GM12878 (cell line): ENCODE results near the gene FBXL16. TPM values are rescaled to one million over a fixed set of nuclear protein-coding genes. Genes with fewer than 3 reads are reported as not detected.
A peak's percentile ranks its signal among the peaks of the same experiment; 100 is the strongest.

Experiments
- ATAC-seq: fragments of 200-7000 bp; cut with Tn5 transposase; 3 replicates; pipeline ENCODE4 v1.9.1; 2020; ENCODE audit warnings: mild to moderate bottlenecking, moderate library complexity
- BruUV-seq: library from RNA; stranded (reverse); fragments of 400-500 nt; replicated peaks from 2 replicates; lab custom pipeline; 2021; lab: Mats Ljungman, UMichigan
- CTCF ChIA-PET: fragments of 300-600 bp; sonication (Branson Sonifier 250); formaldehyde crosslinking; extraction: SDS; loops from one replicate; lab custom pipeline; 2021; ENCODE audit warnings: inconsistent platforms; lab: Yijun Ruan, JAX
- POLR2A ChIA-PET: fragments of 350-600 bp; formaldehyde crosslinking; extraction: SDS; loops from one replicate; lab custom pipeline; 2021; ENCODE audit warnings: inconsistent platforms; lab: Charles Lee
- RAD21 ChIA-PET: fragments of 300-600 bp; sonication (Branson Sonifier 250); formaldehyde crosslinking; loops from one replicate; lab custom pipeline; 2023; ENCODE audit warnings: antibody characterized with exemption; ENCODE audit not compliant: unreplicated experiment; lab: Charles Lee
- SMC1A ChIA-PET: fragments of 300-600 bp; sonication (Branson Sonifier 250); formaldehyde crosslinking; loops from one replicate; lab custom pipeline; 2023; ENCODE audit not compliant: unreplicated experiment, uncharacterized antibody; lab: Charles Lee
- DNase-seq: peaks from one replicate; pipeline ENCODE4 v3.0.0-alpha.2; 2011; ENCODE audit warnings: low read depth, low spot score
- FAIRE-seq: peaks from 3 replicates; lab custom pipeline; 2011; peaks lifted over from hg19 to GRCh38; lab: Jason Lieb, UNC
- H2AFZ ChIP-seq: 2 replicates; pipeline ENCODE4 v1.6.0; 2011; ENCODE audit warnings: low read depth, low read length, control low read depth; ENCODE audit not compliant: control insufficient read depth
- H3K27ac ChIP-seq: 2 replicates; pipeline ENCODE4 v1.5.1; 2011; ENCODE audit warnings: control low read depth; ENCODE audit not compliant: control insufficient read depth, insufficient read depth
- H3K27me3 ChIP-seq, 2 experiments: replicated peaks in 1 of 2; 2 replicates each; pipeline versions ENCODE4 v1.6.0 to v1.6.1; 2011; ENCODE audit warnings: low read length in 1 of 2; ENCODE audit not compliant: control insufficient read depth in 2 of 2, insufficient read depth in 2 of 2
- H3K36me3 ChIP-seq, 2 experiments: 2 replicates each; pipeline ENCODE4 v1.5.1; 2011; ENCODE audit warnings: low read length in 1 of 2; ENCODE audit not compliant: control insufficient read depth in 2 of 2, insufficient read depth in 2 of 2
- H3K4me1 ChIP-seq: 2 replicates; pipeline ENCODE4 v1.6.1; 2011; ENCODE audit warnings: mild to moderate bottlenecking, low read length, moderate library complexity, mixed read lengths; ENCODE audit not compliant: control insufficient read depth, insufficient read depth
- H3K4me2 ChIP-seq: 2 replicates; pipeline ENCODE4 v1.6.0; 2011; ENCODE audit warnings: control low read depth; ENCODE audit not compliant: control insufficient read depth, insufficient read depth
- H3K4me3 ChIP-seq: fragments of 200-600 bp; sonication (generic); 2 replicates; pipeline ENCODE4 v1.5.1; 2016
- H3K79me2 ChIP-seq: 2 replicates; pipeline ENCODE4 v1.6.0; 2011; ENCODE audit warnings: low read length; ENCODE audit not compliant: control insufficient read depth, insufficient read depth
- H3K9ac ChIP-seq: 2 replicates; pipeline ENCODE4 v1.8.0; 2011; ENCODE audit warnings: low read length, control low read depth, mixed read lengths; ENCODE audit not compliant: control insufficient read depth, insufficient read depth
- H3K9me3 ChIP-seq: replicated peaks from 3 replicates; pipeline ENCODE4 v1.5.1; 2011; ENCODE audit warnings: mild to moderate bottlenecking, low read length; ENCODE audit not compliant: control insufficient read depth, insufficient read depth
- H4K20me1 ChIP-seq: 2 replicates; pipeline ENCODE4 v1.6.0; 2011; ENCODE audit not compliant: control insufficient read depth, insufficient read depth
- CBFB ChIP-seq: IDR thresholded peaks from 2 replicates; pipeline ENCODE4 v1.6.1; 2016; ENCODE audit warnings: antibody characterized with exemption, low read depth
- CTCF ChIP-seq, 3 experiments: IDR thresholded peaks in 2 of 3; conservative IDR thresholded peaks in 1 of 3; 2 replicates each; pipeline ENCODE4 v1.5.1; 2011; ENCODE audit warnings: low read depth in 3 of 3, low read length in 3 of 3, mild to moderate bottlenecking in 3 of 3, control low read depth in 2 of 3, moderate library complexity in 2 of 3, inconsistent platforms in 1 of 3, mixed read lengths in 1 of 3; ENCODE audit not compliant: control insufficient read depth in 2 of 3, insufficient read depth in 1 of 3; ENCODE audit errors: extremely low read depth in 1 of 3
- DPF2 ChIP-seq: fragments of 450-650 bp; IDR thresholded peaks from 2 replicates; pipeline ENCODE4 v1.6.1; 2017; ENCODE audit warnings: mild to moderate bottlenecking
- E2F8 ChIP-seq: fragments of 450-650 bp; IDR thresholded peaks from 2 replicates; pipeline ENCODE4 v1.6.1; 2018; ENCODE audit warnings: mild to moderate bottlenecking, low read depth, moderate library complexity; ENCODE audit not compliant: partially characterized antibody
- EZH2 ChIP-seq: IDR thresholded peaks from 2 replicates; pipeline ENCODE4 v1.6.1; 2012; ENCODE audit warnings: low read depth, mild to moderate bottlenecking, control low read depth, inconsistent platforms, low read length, borderline replicate concordance; ENCODE audit not compliant: control insufficient read depth
- FOS ChIP-seq: IDR thresholded peaks from 3 replicates; pipeline ENCODE4 v1.6.1; 2011; ENCODE audit warnings: borderline replicate concordance; ENCODE audit not compliant: insufficient read length; ENCODE audit errors: extremely low read depth
- PAX5 ChIP-seq: IDR thresholded peaks from 2 replicates; pipeline ENCODE4 v1.6.1; 2011; ENCODE audit warnings: low read depth, low read length, borderline replicate concordance
- POLR2A ChIP-seq: IDR thresholded peaks from 2 replicates; pipeline ENCODE4 v1.6.1; 2011; ENCODE audit warnings: low read depth, mild to moderate bottlenecking, low read length
- ZNF207 ChIP-seq: fragments of 450-650 bp; IDR thresholded peaks from 2 replicates; pipeline ENCODE4 v1.6.1; 2014; ENCODE audit warnings: antibody characterized with exemption, mild to moderate bottlenecking, borderline replicate concordance
- ZNF24 ChIP-seq: fragments of 450-650 bp; IDR thresholded peaks from 2 replicates; pipeline ENCODE4 v1.6.1; 2017; ENCODE audit warnings: antibody characterized with exemption, mild to moderate bottlenecking
- WGBS: methylation state at CpG from one replicate; pipeline ENCODE4 v1.1.6; 2016; ENCODE audit warnings: low lambda C conversion rate; ENCODE audit not compliant: insufficient replicate concordance, insufficient coverage; ENCODE audit errors: missing lambda C conversion rate; 5-methylcytosine and 5-hydroxymethylcytosine counted together
- in situ Hi-C: fragments of 300-500 bp; cut with MboI; formaldehyde crosslinking; loops from 9 replicates; pipeline ENCODE4 v1.14.3; 2018; ENCODE audit warnings: mixed read lengths
- intact Hi-C: fragments of 100-400 bp; cut with micrococcal nuclease; formaldehyde crosslinking; loops from one replicate; pipeline ENCODE4 v1.14.2; 2022; ENCODE audit not compliant: unreplicated experiment
- polyA plus RNA-seq, 11 experiments: library from polyadenylated mRNA; depleted of rRNA in 4 of 11; unstranded in 6 of 11; stranded (reverse) in 5 of 11; fragments of >200 nt; fragmentation: Nextera tagmentation in 4 of 11; fragmentation: Illumina TruSeq in 1 of 11; extraction: Ambion mirVana in 4 of 11; extraction: Trizol in 1 of 11; gene quantifications; 1 replicate in 1 of 11; 2 replicates in 10 of 11; pipeline versions ENCODE4 v1.2.1 to v1.2.3, GENCODE V29; 2011 to 2016; ENCODE audit warnings: inconsistent platforms in 2 of 11, missing spikeins in 2 of 11, low read depth in 1 of 11
- total RNA-seq, 4 experiments: library from RNA; depleted of rRNA in 3 of 4; stranded (reverse); fragments of >200 nt in 3 of 4; fragmentation: Illumina TruSeq in 1 of 4; extraction: Trizol in 1 of 4; gene quantifications; 2 replicates each; pipeline versions ENCODE4 v1.2.1 to v1.2.3, GENCODE V29; 2013 to 2021

Gene FBXL16
- total and polyA plus RNA-seq, 10 of the 15 experiments (the other 5 are each of a cell fraction or from before 2014, with no cell fraction given), result 0.13 to 1.4 (median 0.24) TPM

GRCh38 chr16:672851-673250 lies 32.8 kb downstream of the FBXL16 start (continued):
- TF ChIP-seq CTCF (IDR thresholded peaks at IDR 0.05 in 2 of 3, conservative IDR thresholded peaks at IDR 0.05 in 1 of 3; ENCODE audit: control insufficient read depth in 2 of 3, extremely low read depth in 1 of 3, insufficient read depth in 1 of 3, low read depth in 3 of 3, low read length in 3 of 3) (no peak), PAX5 (no peak), EZH2 (no peak), ZNF24 (no peak), CBFB (no peak), E2F8 (no peak)
- TF ChIP-seq, all 136 proteins: peak for 0

DNA sequence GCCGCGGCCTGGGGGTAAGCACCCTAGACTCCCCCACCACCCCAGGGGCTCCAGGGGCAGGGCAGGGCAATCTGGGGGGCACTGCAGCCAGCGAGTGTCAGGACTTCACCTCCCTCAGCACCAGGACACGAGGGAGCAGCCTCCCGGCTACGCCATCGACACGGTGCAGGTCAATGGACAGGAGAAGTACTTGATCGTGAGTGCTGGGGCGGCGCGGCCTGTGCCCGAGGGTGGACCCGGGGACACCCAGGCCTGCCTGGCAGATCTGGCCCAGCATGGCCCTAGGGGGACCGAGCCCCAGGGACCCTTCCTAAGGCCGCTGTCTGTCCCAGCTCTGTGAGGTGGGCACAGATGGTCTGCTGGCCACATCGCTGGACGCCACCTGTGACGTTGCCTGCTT lies 33.2 kb downstream of the FBXL16 start:
- Histone ChIP-seq H4K20me1 (no peaks in the 10 kb centered on the region; the same call in 1 of the 2 replicates), H2AFZ (no peak overlapping the region), H3K4me1 (peaks cover 1% of the 10 kb centered on the region; the same call in 1 of the 2 replicates), H3K36me3 (peaks cover 0 to 18% of the 10 kb centered on the region in 2 experiments; a peak in 3 of 4 replicates), H3K4me3 (no peak overlapping the region), H3K9me3 (no peaks in the 10 kb centered on the region), H3K9ac (no peak overlapping the region), H3K79me2 (peaks cover 16% of the 10 kb centered on the region), H3K27me3 (no peaks in the 10 kb centered on the region), H3K27ac (no peak overlapping the region), H3K4me2 (no peak overlapping the region)
- FAIRE-seq, result no peak
- RAD21 ChIA-PET, result no interaction called here
- intact Hi-C loops (no loop called here), in situ Hi-C loops (no loop called here)
- CTCF ChIA-PET, result no interaction called here
- no peak for DNase-seq
- BruUV-seq, result no TSS peak
- SMC1A ChIA-PET, result no interaction called here
- WGBS, result 97% methylated on average over 19 of the region's 19 CpGs
- POLR2A ChIA-PET, result no interaction called here
- TF ChIP-seq POLR2A (peak; percentile 39; the same call in 1 of the 2 replicates), DPF2 (no peak), FOS (no peak), ZNF207 (no peak)
- ATAC-seq, result no peak
